ENCODE results near the gene SLN.
"Not testable (repeated sequence)": the region's sequence is repeated elsewhere in the genome, so short reads cannot be mapped to it uniquely, and the experiment has no call there.

Gene SLN

GRCh38 chr11:107711861-107712755 lies at the start of gene SLN:
Gene SLN (minus strand): TSS chr11:107712056.
- DNase-seq, result no peak

- not testable (repeated sequence) for DNase-seq
These were observed 47.0 kb upstream of the SLN start for GRCh38 chr11:107758719-107759355.

DNA sequence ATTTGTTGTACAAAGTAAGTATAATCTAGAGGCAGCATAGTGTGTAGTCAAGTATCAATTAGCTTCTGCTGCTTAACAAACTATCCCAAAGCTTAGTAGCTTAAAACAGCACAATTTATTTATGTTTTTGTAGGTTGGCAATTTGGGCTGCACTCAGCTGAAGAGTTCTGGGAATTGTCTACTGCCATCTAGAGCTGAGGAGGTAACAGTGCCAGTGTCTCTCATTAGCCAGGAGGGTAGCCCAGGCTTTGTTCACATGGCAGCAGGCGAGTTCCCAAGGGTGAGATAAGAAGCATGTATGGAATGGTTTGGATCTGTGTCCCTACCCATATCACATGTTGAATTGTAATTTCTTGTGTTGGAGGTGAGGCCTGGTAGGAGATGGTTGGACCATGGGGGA lies 45.8 kb upstream of the SLN start:
- DNase-seq, result no peak

GRCh38 chr11:107756553-107756952 lies 44.7 kb upstream of the SLN start:
- DNase-seq, result no peak

DNA sequence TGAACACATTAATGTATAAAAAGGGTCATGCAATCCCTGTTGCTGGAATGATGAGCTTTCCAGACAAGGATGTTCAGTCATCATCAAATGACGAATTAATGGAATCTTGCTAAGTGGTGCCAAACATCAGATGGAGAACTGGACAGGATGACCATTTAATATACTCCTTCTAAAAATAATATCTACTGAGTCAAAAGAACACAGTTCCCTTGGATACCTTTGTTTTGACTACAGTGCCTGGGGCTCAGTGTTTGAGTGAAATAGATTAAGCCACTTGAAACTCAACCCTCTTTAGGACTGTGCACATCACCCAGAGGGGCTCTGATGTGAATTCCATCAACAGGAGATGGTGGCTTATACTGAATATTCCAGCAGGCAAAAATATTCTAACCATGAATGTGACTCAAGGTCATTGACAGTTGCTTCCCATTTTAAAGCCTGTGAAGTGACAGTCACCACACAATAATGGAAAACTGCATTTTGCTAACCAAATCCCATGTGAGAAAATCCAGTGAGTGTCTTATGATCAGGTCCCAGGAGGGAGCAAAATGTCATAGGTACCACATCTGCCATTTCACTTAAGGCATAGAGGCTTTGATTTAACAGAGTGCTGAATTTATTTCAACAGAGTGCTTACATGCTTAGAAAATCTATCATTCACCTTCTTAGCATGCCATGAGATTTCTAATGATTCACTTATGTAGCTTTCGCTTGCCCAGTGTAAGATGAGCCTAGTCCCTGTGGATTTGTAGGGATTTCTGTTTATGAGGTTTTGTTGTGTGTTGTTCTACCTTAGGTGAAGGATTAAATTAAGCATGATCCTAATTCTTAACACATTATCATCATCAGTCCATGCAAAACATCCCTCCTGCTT lies 41.3 kb upstream of the SLN start:
- no peak for DNase-seq

GRCh38 chr11:107752508-107752907 lies 40.7 kb upstream of the SLN start:
- DNase-seq, result no peak

DNA sequence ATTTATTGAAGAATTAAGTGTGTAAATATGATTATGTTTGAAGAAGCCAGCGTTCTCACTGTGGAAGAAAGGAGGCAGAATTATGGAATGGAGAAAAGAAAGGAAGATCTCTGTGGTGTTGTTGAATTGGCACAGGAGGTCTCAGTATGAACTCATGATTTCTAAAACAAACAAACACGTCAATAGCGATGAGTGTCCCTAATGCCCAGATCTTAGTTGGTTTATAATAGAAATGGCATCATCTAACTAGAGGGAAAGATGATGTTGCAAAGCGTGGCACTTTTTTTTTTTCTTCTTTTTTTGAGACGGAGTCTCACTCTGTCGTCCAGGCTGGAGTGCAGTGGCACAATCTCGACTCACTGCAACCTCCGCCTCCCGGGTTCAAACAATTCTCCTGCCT lies 39.2 kb upstream of the SLN start:
- no peak for DNase-seq

DNA sequence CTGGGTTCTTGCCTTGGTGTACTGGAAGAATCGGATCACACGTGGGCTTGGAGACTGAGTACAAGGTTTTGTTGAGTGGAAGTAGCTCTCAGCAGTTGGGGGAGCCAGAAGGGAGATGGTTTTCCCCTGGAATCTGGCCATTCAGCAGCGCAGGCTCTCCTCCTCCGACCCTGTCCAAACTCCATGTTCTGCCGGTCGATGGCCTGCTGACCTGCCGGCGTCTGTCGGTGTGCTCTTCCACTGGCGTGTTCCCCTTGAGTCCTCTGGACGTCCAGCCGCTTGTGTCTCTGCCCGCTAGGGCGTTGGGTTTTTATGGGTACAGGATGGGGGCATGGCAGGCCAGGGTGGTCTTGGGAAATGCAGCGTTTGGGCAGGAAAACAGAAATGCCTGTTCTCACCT lies 38.5 kb upstream of the SLN start:
- DNase-seq, result no peak

DNA sequence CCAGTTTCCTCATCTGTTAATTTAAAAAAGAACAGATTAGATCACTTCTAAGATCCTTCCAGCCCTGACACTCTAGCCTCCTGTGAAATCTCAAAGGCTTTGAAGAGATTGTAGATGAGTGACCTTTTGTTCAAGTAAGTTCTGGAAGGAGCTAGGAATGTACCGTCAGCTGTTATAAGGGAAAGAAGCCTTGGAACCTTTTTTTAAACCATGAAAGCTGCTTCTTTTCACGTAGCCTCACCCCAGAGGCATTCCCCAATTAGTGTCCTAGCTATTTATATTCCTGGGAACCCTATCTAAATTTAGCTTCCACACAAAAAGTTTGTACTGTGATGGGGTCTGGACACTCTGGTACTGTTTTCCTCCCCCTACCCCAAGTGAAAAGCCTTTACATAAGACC lies 35.8 kb upstream of the SLN start:
- no peak for DNase-seq

DNA sequence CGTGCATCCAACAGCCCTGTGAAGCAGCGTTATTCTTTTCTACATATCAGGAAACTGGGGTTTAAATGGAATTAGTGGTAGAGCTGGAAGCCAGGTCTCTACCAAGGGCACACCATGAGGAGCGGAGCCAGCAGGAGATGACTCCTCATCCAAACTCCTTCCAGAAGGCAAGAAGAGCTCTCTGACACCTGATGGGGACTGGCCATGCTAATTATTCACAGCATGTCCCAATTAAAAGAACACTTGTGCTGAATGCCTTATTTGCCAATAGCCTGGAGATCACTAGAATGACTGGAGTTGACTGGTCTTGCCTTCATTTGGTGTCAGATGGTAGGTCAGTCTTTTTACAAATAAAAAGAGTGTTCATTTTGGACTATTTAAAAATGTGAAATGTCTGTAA lies 32.9 kb upstream of the SLN start:
- no peak for DNase-seq

- DNase-seq, result no peak
These were observed 31.3 kb upstream of the SLN start for GRCh38 chr11:107743191-107743590.

- DNase-seq, result peak; percentile 6
These were observed 29.4 kb upstream of the SLN start for GRCh38 chr11:107741044-107741823.

GRCh38 chr11:107740271-107740670 lies 28.4 kb upstream of the SLN start:
- no peak for DNase-seq

GRCh38 chr11:107736546-107736945 lies 24.7 kb upstream of the SLN start:
- DNase-seq, result no peak

DNA sequence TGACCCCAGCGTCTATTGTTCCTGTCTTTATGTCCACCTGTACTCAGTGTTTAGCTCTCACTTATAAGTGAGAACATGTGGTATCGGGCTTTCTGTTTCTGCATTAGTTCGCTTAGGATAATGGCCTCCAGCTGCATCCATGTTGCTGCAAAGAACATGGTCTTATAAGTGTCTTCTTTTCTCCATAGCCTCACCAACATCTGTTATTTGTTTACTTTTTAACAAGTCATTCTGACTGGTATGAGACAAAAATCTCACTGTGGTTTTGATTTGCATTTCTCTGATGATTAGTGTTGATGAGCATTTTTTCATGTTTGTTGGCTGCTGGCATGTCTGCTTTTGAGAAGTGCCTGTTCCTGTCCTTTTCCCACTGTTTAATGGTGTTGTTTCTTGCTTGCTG lies 21.7 kb upstream of the SLN start:
- no peak for DNase-seq

- DNase-seq, result no peak
These were observed 20.8 kb upstream of the SLN start for GRCh38 chr11:107732689-107733051.

GRCh38 chr11:107731941-107732688 lies 20.3 kb upstream of the SLN start:
- no peak for DNase-seq

- no peak for DNase-seq
These were observed 10.8 kb upstream of the SLN start for GRCh38 chr11:107722662-107723061.

DNA sequence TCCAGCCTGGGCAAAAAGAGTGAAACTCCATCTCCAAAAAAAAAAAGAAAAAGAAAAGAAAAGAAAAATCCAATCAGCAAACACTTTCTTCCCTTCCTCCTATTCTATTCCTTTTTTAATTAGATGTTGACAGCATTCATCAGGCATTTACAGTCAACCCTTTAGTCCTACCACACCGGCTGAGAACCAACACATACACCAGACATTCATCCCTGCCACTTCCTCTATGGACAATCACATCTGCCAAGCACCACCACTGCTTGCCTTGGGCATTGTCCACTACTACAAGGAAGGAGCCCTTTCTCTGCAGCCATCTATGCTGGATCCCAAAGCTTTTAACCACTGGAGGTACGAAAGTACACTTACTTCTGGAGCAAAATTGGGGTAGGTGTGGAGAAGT lies 9.4 kb upstream of the SLN start:
- no peak for DNase-seq

DNA sequence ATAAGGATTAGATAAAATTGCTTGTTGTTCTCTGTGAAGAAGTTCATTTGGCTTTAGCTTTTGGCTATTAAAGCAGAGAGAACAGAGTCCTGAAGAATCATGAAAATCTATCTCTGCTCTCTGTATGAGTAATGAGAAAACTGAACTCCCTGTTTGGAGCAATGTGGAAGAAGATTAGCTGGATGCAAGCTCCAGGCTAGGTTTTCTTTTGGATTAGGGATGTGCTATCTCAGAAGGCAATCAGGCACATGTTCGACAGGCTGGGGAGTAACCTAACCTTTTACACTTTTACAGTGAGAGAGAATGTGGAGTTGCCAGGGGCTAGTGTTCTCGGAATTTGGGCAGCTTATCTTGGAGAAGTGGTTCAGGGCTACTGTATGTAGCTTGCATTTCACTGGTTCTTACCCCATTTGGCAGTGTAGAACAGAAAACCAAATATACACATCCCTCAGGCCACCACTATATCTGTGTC lies 8.5 kb upstream of the SLN start:
- no peak for DNase-seq

- DNase-seq, result no peak
These were observed 7.9 kb upstream of the SLN start for GRCh38 chr11:107719557-107720302.
